ENCODE data around the gene SCP2D1. TPM values are rescaled to one million over a fixed set of nuclear protein-coding genes. Genes with fewer than 3 reads are reported as not detected.

SCP2D1 gene
- total and polyA plus RNA-seq, 3 experiments from 2014 or later = not detected

- Histone ChIP-seq H3K27me3 (ENCODE audit: insufficient read depth, low read length, poor library complexity, severe bottlenecking) (no peaks in the 10 kb centered on the region), H3K4me3 (ENCODE audit: low read length) (no peak overlapping the region), H3K27ac (ENCODE audit: low read depth, low read length) (no peak overlapping the region), H3K4me1 (ENCODE audit: insufficient read depth, low read length) (no peaks in the 10 kb centered on the region), H3K36me3 (ENCODE audit: insufficient read depth, low read length) (no peaks in the 10 kb centered on the region), H3K9me3 (ENCODE audit: low read length) (no peaks in the 10 kb centered on the region)
- Mint-ChIP-seq H3K27me3 (peaks cover 11 to 33% of the 10 kb centered on the region in 2 donors), H3K27ac (no peak overlapping the region), H3K36me3 (no peaks in the 10 kb centered on the region), H3K4me3 (no peak overlapping the region), H3K4me1 (no peaks in the 10 kb centered on the region), H3K9me3 (peaks cover 4 to 8% (median 6%) of the 10 kb centered on the region in 5 donors)
- ChIA-PET CTCF (no interaction called here), POLR2A (no interaction called here)
- DNase-seq = no peak
Measured at GRCh38 chr20:18857640-18858039, 44.1 kb downstream of the SCP2D1 start.

- H3K27me3 ChIP-seq (ENCODE audit: insufficient read depth, low read length, poor library complexity, severe bottlenecking) = no peaks in the 10 kb centered on the region
- Mint-ChIP-seq H3K27ac (no peak overlapping the region), H3K9me3 (peaks cover 4 to 8% (median 6%) of the 10 kb centered on the region in 5 donors), H3K27me3 (peaks cover 13 to 28% of the 10 kb centered on the region in 2 donors), H3K4me1 (no peaks in the 10 kb centered on the region), H3K4me3 (no peak overlapping the region), H3K36me3 (no peaks in the 10 kb centered on the region)
- no peaks in the 10 kb centered on the region for H3K4me1 ChIP-seq (ENCODE audit: insufficient read depth, low read length)
- ChIA-PET CTCF (no interaction called here), POLR2A (no interaction called here)
- no peak overlapping the region for H3K27ac ChIP-seq (ENCODE audit: low read depth, low read length)
- no peaks in the 10 kb centered on the region for H3K36me3 ChIP-seq (ENCODE audit: insufficient read depth, low read length)
- no peak overlapping the region for H3K4me3 ChIP-seq (ENCODE audit: low read length)
- no peaks in the 10 kb centered on the region for H3K9me3 ChIP-seq (ENCODE audit: low read length)
- DNase-seq = no peak
Measured at GRCh38 chr20:18858816-18859215, 45.2 kb downstream of the SCP2D1 start.

Other genes with a start within 250 kb of the SCP2D1 start
- gene SMIM26, start 246.4 kb upstream of the SCP2D1 start, total RNA-seq = 10 to 100 TPM; 45.2 to 47.1 TPM
- gene SMIM26, start 246.4 kb upstream of the SCP2D1 start, polyA plus RNA-seq = 187 TPM
- 10 to 100 TPM; 60.2 to 60.8 TPM for gene DTD1, start 225.7 kb upstream of the SCP2D1 start, total RNA-seq
- gene DTD1, start 225.7 kb upstream of the SCP2D1 start, polyA plus RNA-seq = 59.6 TPM